ENCODE data around the gene CDRT4.

DNA sequence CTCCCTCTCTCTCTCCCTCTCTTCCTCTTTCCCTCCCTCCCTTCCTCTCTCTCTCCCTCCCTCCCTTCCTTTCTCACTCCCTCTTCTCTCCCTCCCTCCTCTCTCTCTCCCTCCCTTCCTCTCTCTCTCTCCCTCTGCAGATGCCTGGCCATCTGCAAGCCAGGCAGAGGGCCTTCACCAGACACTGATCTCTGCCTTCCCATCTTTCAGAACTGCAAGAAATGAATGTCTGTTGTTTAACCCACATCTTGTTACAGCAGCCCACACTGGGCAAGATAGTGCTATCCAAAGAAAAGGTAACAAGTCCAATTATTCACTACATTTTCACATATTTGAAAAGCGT lies 26.2 kb upstream of the CDRT4 start:
- TF ChIP-seq, protein P1, sequence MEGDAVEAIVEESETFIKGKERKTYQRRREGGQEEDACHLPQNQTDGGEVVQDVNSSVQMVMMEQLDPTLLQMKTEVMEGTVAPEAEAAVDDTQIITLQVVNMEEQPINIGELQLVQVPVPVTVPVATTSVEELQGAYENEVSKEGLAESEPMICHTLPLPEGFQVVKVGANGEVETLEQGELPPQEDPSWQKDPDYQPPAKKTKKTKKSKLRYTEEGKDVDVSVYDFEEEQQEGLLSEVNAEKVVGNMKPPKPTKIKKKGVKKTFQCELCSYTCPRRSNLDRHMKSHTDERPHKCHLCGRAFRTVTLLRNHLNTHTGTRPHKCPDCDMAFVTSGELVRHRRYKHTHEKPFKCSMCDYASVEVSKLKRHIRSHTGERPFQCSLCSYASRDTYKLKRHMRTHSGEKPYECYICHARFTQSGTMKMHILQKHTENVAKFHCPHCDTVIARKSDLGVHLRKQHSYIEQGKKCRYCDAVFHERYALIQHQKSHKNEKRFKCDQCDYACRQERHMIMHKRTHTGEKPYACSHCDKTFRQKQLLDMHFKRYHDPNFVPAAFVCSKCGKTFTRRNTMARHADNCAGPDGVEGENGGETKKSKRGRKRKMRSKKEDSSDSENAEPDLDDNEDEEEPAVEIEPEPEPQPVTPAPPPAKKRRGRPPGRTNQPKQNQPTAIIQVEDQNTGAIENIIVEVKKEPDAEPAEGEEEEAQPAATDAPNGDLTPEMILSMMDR (IDR thresholded peaks at IDR 0.05) = no peak
- TF ChIP-seq POLR2A (IDR thresholded peaks at IDR 0.05) = no peak
